Transverse colon (tissue), 4 donors: Measurements from ENCODE around the gene ACE. TPM values are rescaled to one million over a fixed set of nuclear protein-coding genes. Genes with fewer than 3 reads are reported as not detected.

Source experiments
- DNase-seq: peaks from one replicate; pipeline ENCODE4 v3.0.0-alpha.2; 2019
- H3K27ac ChIP-seq, 4 donors: fragments of 200-600 bp; sonication (generic); 2 replicates each; pipeline ENCODE4 v1.5.1; 2016 to 2018; ENCODE audit warnings: inconsistent platforms in 4 of 4
- H3K27me3 ChIP-seq: fragments of 200-600 bp; sonication (generic); 2 replicates; pipeline ENCODE4 v1.5.1; 2017; ENCODE audit warnings: inconsistent platforms
- H3K36me3 ChIP-seq, 4 donors: fragments of 200-600 bp; sonication (generic); 2 replicates each; pipeline ENCODE4 v1.5.1; 2017 to 2019; ENCODE audit warnings: inconsistent platforms in 4 of 4
- H3K4me1 ChIP-seq, 4 donors: fragments of 200-600 bp; sonication (generic); 2 replicates each; pipeline ENCODE4 v1.5.1; 2017 to 2020; ENCODE audit warnings: inconsistent platforms in 4 of 4
- H3K4me3 ChIP-seq, 4 donors: fragments of 200-600 bp; sonication (generic); 1 replicate in 1 of 4; 2 replicates in 3 of 4; pipeline versions ENCODE4 v1.5.1 to v1.6.1; 2017 to 2019; ENCODE audit warnings: inconsistent platforms in 4 of 4
- H3K9me3 ChIP-seq, 2 donors: fragments of 200-600 bp; sonication (generic); 2 replicates each; pipeline ENCODE4 v1.5.1; 2017 to 2019; ENCODE audit warnings: inconsistent platforms in 2 of 2
- CTCF ChIP-seq, 5 experiments: fragments of 200-600 bp in 3 of 5; fragments of 450-650 bp in 2 of 5; sonication (generic) in 3 of 5; IDR thresholded peaks; 1 replicate in 2 of 5; 2 replicates in 3 of 5; pipeline ENCODE4 v1.5.1; 2016 to 2017; ENCODE audit warnings: antibody characterized with exemption in 5 of 5, inconsistent platforms in 3 of 5, mild to moderate bottlenecking in 2 of 5, moderate library complexity in 1 of 5
- EP300 ChIP-seq: sonication (generic); formaldehyde crosslinking; IDR thresholded peaks from one replicate; pipeline ENCODE4 v1.6.1; 2017; ENCODE audit warnings: antibody characterized with exemption, low read depth
- POLR2A ChIP-seq: fragments of 450-650 bp; IDR thresholded peaks from one replicate; pipeline ENCODE4 v1.6.1; 2016; ENCODE audit warnings: antibody characterized with exemption, mild to moderate bottlenecking, moderate library complexity
- POLR2AphosphoS5 ChIP-seq, 3 donors: sonication (generic); formaldehyde crosslinking; IDR thresholded peaks; one replicate each; pipeline ENCODE4 v1.6.1; 2016; ENCODE audit warnings: antibody characterized with exemption in 3 of 3
- WGBS, 2 donors: methylation state at CpG; one replicate each; pipeline ENCODE4 v1.1.5; 2018; ENCODE audit warnings: low coverage in 1 of 2; 5-methylcytosine and 5-hydroxymethylcytosine counted together
- in situ Hi-C, 4 donors: fragments of 200-750 bp; cut with MboI; loops; one replicate each; pipeline versions ENCODE4 v1.15.0 to v1.15.1; 2017; ENCODE audit warnings: low sequenced_read_pairs in 3 of 4, low pct_ligation_motif_present in 1 of 4, low pct_unique_long_range_greater_than_20kb in 1 of 4
- intact Hi-C: fragments of 100-400 bp; cut with DNase I; formaldehyde crosslinking; loops from one replicate; pipeline ENCODE4 v1.15.1; 2023; ENCODE audit warnings: low total_unique reads
- total RNA-seq, 4 donors: library from RNA; depleted of rRNA; stranded (reverse); fragments of >200 nt; gene quantifications; one replicate each; pipeline ENCODE4 v1.1.0, GENCODE V29; 2016

Gene ACE
- total RNA-seq, 4 donors from 2014 or later, result 6.0 to 56.7 (median 28.0) TPM

- 48 to 52% methylated on average over 5 to 16 of the region's 16 CpGs for WGBS, 2 donors
- intact Hi-C loops, result no loop called here
- peak overlapping the region in 3 of 4 donors; percentile 82 to 85 (median 82) for H3K27ac ChIP-seq
- H3K27me3 ChIP-seq, result peaks cover 13% of the 10 kb centered on the region
- in situ Hi-C loops, result loop anchor here in 1 of 4 donors (5.0 kb wide), 1 partner anchor 57 kb away; no protein-coding TSS in a partner anchor
- H3K4me3 ChIP-seq, result no peak overlapping the region
- DNase-seq, result peak; percentile 89
- TF ChIP-seq EP300 (no peak), POLR2A (no peak), CTCF (IDR thresholded peaks at IDR 0.05) (peak; percentile 58 to 85 (median 79)), POLR2AphosphoS5 (IDR thresholded peaks at IDR 0.05) (peak in 1 of 3 donors; percentile 18)
- no peaks in the 10 kb centered on the region for H3K9me3 ChIP-seq
- no peaks in the 10 kb centered on the region for H3K36me3 ChIP-seq
- peaks cover 14 to 27% (median 23%) of the 10 kb centered on the region in 4 donors for H3K4me1 ChIP-seq
These were observed 2.1 kb downstream of the ACE start for GRCh38 chr17:63478814-63479494.

- DNase-seq, result no peak
- no peaks in the 10 kb centered on the region for H3K36me3 ChIP-seq
- 60 to 84% methylated on average over 1 to 6 of the region's 17 CpGs for WGBS, 2 donors
- in situ Hi-C loops (loop anchor here in 1 of 4 donors (5.0 kb wide), 1 partner anchor 57 kb away; no protein-coding TSS in a partner anchor), intact Hi-C loops (loop anchor here (5.0 kb wide), 1 partner anchor 47 kb away; no protein-coding TSS in a partner anchor)
- H3K27ac ChIP-seq, result no peak overlapping the region
- TF ChIP-seq POLR2A (no peak), POLR2AphosphoS5 (IDR thresholded peaks at IDR 0.05) (no peak), CTCF (IDR thresholded peaks at IDR 0.05) (no peak), EP300 (no peak)
- H3K4me3 ChIP-seq, result no peak overlapping the region
- peaks cover 14 to 27% (median 23%) of the 10 kb centered on the region in 4 donors for H3K4me1 ChIP-seq
- peaks cover 13% of the 10 kb centered on the region for H3K27me3 ChIP-seq
- no peaks in the 10 kb centered on the region for H3K9me3 ChIP-seq
These were observed 2.8 kb downstream of the ACE start for GRCh38 chr17:63479495-63480184.

- in situ Hi-C loops, result no loop called here
- Histone ChIP-seq H3K9me3 (no peaks in the 10 kb centered on the region), H3K27ac (no peak overlapping the region), H3K27me3 (peaks cover 13% of the 10 kb centered on the region), H3K36me3 (no peaks in the 10 kb centered on the region), H3K4me3 (no peak overlapping the region), H3K4me1 (peaks cover 14 to 27% (median 23%) of the 10 kb centered on the region in 4 donors)
- TF ChIP-seq POLR2AphosphoS5 (IDR thresholded peaks at IDR 0.05) (no peak), EP300 (no peak), CTCF (IDR thresholded peaks at IDR 0.05) (no peak), POLR2A (no peak)
- WGBS, 2 donors, result 89% methylated on average over 21 of the region's 21 CpGs; no CpG with 5 or more reads in 1 of the 2 donors
- no peak for DNase-seq
- intact Hi-C loops, result loop anchor here (5.0 kb wide), 1 partner anchor 48 kb away; no protein-coding TSS in a partner anchor
These were observed 3.4 kb downstream of the ACE start for GRCh38 chr17:63480192-63480784.
